Liver (tissue), 5 donors: ENCODE data around the gene TGFBR3. TPM values are rescaled to one million over a fixed set of nuclear protein-coding genes. Genes with fewer than 3 reads are reported as not detected.

Experiments used
- polyA plus RNA-seq, 2 donors: library from polyadenylated mRNA; stranded (reverse) in 1 of 2; unstranded in 1 of 2; fragments of 200-250 nt in 1 of 2; fragments of >200 nt in 1 of 2; fragmentation: Nextera tagmentation in 1 of 2; extraction: Ambion mirVana in 1 of 2; gene quantifications; one replicate each; pipeline versions ENCODE4 v1.2.1 to v1.2.3, GENCODE V29; 2013 to 2015
- small RNA-seq: library from RNA; depleted of rRNA; stranded (forward); fragments of <200 nt; gene quantifications from one replicate; pipeline ENCODE3, GENCODE V24; 2014
- total RNA-seq, 2 donors: library from RNA; depleted of rRNA; stranded (reverse); fragments of >200 nt; gene quantifications; one replicate each; pipeline ENCODE4 v1.2.3, GENCODE V29; 2014
- donor health status: healthy.
- donor health status: healthy.
- donor health status: healthy.

Gene TGFBR3
- total and polyA plus RNA-seq, 4 donors, result 6.1 to 19.3 (median 9.9) TPM

Small RNA genes within 50 kb of the gene (small RNA-seq; reads per million reads assigned to genes)
- not detected for gene RN7SL653P

Other genes with a start within 250 kb of the TGFBR3 start
- not detected for gene BRDT, start 63.2 kb upstream of the TGFBR3 start, total RNA-seq
- gene BRDT, start 63.2 kb upstream of the TGFBR3 start, polyA plus RNA-seq, result not detected
- under 1 TPM in 1 of 2 donors, not detected in 1; 0.08 TPM for gene EPHX4, start 143.8 kb upstream of the TGFBR3 start, total RNA-seq
- under 1 TPM in 1 of 2 donors, not detected in 1; 0.06 TPM for gene EPHX4, start 143.8 kb upstream of the TGFBR3 start, polyA plus RNA-seq
- gene SETSIP, start 189.3 kb upstream of the TGFBR3 start, total RNA-seq, result under 1 TPM in 1 of 2 donors, not detected in 1; 0.09 TPM
- not detected for gene SETSIP, start 189.3 kb upstream of the TGFBR3 start, polyA plus RNA-seq
- 1 to 10 TPM; 1.8 TPM for gene BTBD8, start 194.2 kb upstream of the TGFBR3 start, total RNA-seq
- gene BTBD8, start 194.2 kb upstream of the TGFBR3 start, polyA plus RNA-seq, result under 1 TPM; 0.47 to 0.53 TPM